DOHH2 (cell line): ENCODE data around the gene LSM11.
A peak's percentile ranks its signal among the peaks of the same experiment; 100 is the strongest.

ENCODE experiments used
- H3F3A ChIP-seq: fragments of 200-600 bp; sonication (generic), shearing (Covaris generic); 2 replicates; pipeline ENCODE4 v1.6.0; 2016; ENCODE audit warnings: antibody characterized with exemption, mild to moderate bottlenecking; ENCODE audit not compliant: control insufficient read depth, insufficient read depth
- H3K27ac ChIP-seq: fragments of 200-600 bp; sonication (generic); 2 replicates; pipeline ENCODE4 v1.5.1; 2014; ENCODE audit warnings: low read depth, mild to moderate bottlenecking, low read length, moderate library complexity
- H3K27me3 ChIP-seq: fragments of 200-600 bp; sonication (generic); 2 replicates; pipeline ENCODE4 v1.6.1; 2014; ENCODE audit warnings: mild to moderate bottlenecking, low read length, mixed read lengths; ENCODE audit not compliant: control insufficient read depth
- H3K36me3 ChIP-seq: fragments of 200-600 bp; sonication (generic); 2 replicates; pipeline ENCODE4 v1.6.1; 2014; ENCODE audit warnings: mild to moderate bottlenecking, low read length, moderate library complexity, mixed read lengths; ENCODE audit not compliant: control insufficient read depth
- H3K4me1 ChIP-seq: fragments of 200-600 bp; sonication (generic); 2 replicates; pipeline ENCODE4 v1.6.1; 2014; ENCODE audit warnings: mild to moderate bottlenecking, low read length, mixed read lengths; ENCODE audit not compliant: control insufficient read depth
- H3K4me2 ChIP-seq: fragments of 200-600 bp; sonication (generic); 2 replicates; pipeline ENCODE4 v1.6.0; 2014; ENCODE audit warnings: mild to moderate bottlenecking, low read length, moderate library complexity
- H3K4me3 ChIP-seq: fragments of 200-600 bp; sonication (generic); 2 replicates; pipeline ENCODE4 v1.5.1; 2014; ENCODE audit warnings: mild to moderate bottlenecking, low read length, mixed read lengths
- H3K79me2 ChIP-seq: fragments of 200-600 bp; sonication (generic); 2 replicates; pipeline ENCODE4 v1.6.1; 2014; ENCODE audit warnings: mild to moderate bottlenecking, low read length, mixed read lengths; ENCODE audit not compliant: control insufficient read depth
- H3K9me2 ChIP-seq: fragments of 200-600 bp; sonication (generic); replicated peaks from 2 replicates; pipeline ENCODE4 v1.6.1; 2014; ENCODE audit warnings: mild to moderate bottlenecking, low read length, mixed read lengths; ENCODE audit not compliant: control insufficient read depth
- H3K9me3 ChIP-seq: fragments of 200-600 bp; sonication (generic); 2 replicates; pipeline ENCODE4 v1.6.1; 2014; ENCODE audit warnings: antibody characterized with exemption, low read length, mixed read lengths; ENCODE audit not compliant: control insufficient read depth, insufficient read depth
- H4K20me1 ChIP-seq: fragments of 200-600 bp; sonication (generic); 2 replicates; pipeline ENCODE4 v1.6.0; 2014; ENCODE audit warnings: low read depth, mild to moderate bottlenecking, antibody characterized with exemption, low read length, moderate library complexity; ENCODE audit not compliant: control insufficient read depth, insufficient read depth
- CTCF ChIP-seq: fragments of 200-600 bp; sonication (generic); IDR thresholded peaks from one replicate; pipeline ENCODE4 v1.5.1; 2014; ENCODE audit warnings: antibody characterized with exemption, mild to moderate bottlenecking, low read depth, low read length; ENCODE audit not compliant: poor library complexity, severe bottlenecking
- EZH2phosphoT487 ChIP-seq: fragments of 200-600 bp; sonication (generic); IDR thresholded peaks from 2 replicates; pipeline ENCODE4 v1.6.1; 2017; ENCODE audit warnings: borderline replicate concordance, mild to moderate bottlenecking, antibody characterized with exemption, low read length, moderate library complexity, mixed read lengths

Gene LSM11

GRCh38 chr5:157713830-157714595, 29.5 kb upstream of the LSM11 start:
- H4K20me1 ChIP-seq = no peaks in the 10 kb centered on the region
- no peaks in the 10 kb centered on the region for H3K79me2 ChIP-seq
- H3K27me3 ChIP-seq = no peaks in the 10 kb centered on the region
- no peak overlapping the region for H3K4me3 ChIP-seq
- H3K9me2 ChIP-seq = no peaks in the 10 kb centered on the region
- H3K4me1 ChIP-seq = peaks cover 25% of the 10 kb centered on the region
- no peaks in the 10 kb centered on the region for H3F3A ChIP-seq
- TF ChIP-seq EZH2phosphoT487 = no peak
- no peak for TF ChIP-seq CTCF
- no peak overlapping the region for H3K27ac ChIP-seq
- no peaks in the 10 kb centered on the region for H3K36me3 ChIP-seq
- no peaks in the 10 kb centered on the region for H3K9me3 ChIP-seq
- no peak overlapping the region for H3K4me2 ChIP-seq

GRCh38 chr5:157714596-157714864, 29.0 kb upstream of the LSM11 start:
- TF ChIP-seq CTCF (no peak), EZH2phosphoT487 (no peak)
- peaks cover 28% of the 10 kb centered on the region for H3K4me1 ChIP-seq

GRCh38 chr5:157718519-157718918, 25.0 kb upstream of the LSM11 start:
- no peaks in the 10 kb centered on the region for H3K79me2 ChIP-seq
- peaks cover 23% of the 10 kb centered on the region for H3K4me1 ChIP-seq
- H3K4me3 ChIP-seq = no peak overlapping the region
- H4K20me1 ChIP-seq = no peaks in the 10 kb centered on the region
- no peaks in the 10 kb centered on the region for H3K27me3 ChIP-seq
- no peaks in the 10 kb centered on the region for H3K9me3 ChIP-seq
- peak; percentile 69 for TF ChIP-seq CTCF
- TF ChIP-seq EZH2phosphoT487 = no peak
- H3F3A ChIP-seq = no peaks in the 10 kb centered on the region
- no peak overlapping the region for H3K27ac ChIP-seq
- H3K4me2 ChIP-seq = peak overlapping the region; percentile 35
- no peaks in the 10 kb centered on the region for H3K9me2 ChIP-seq
- H3K36me3 ChIP-seq = no peaks in the 10 kb centered on the region

More at GRCh38 chr5:157714596-157714864, 29.0 kb upstream of the LSM11 start:
- Histone ChIP-seq H3K9me3 (no peaks in the 10 kb centered on the region), H3K27me3 (no peaks in the 10 kb centered on the region), H3K79me2 (no peaks in the 10 kb centered on the region), H3K27ac (no peak overlapping the region), H4K20me1 (no peaks in the 10 kb centered on the region), H3F3A (no peaks in the 10 kb centered on the region), H3K4me3 (no peak overlapping the region), H3K36me3 (no peaks in the 10 kb centered on the region), H3K4me2 (no peak overlapping the region), H3K9me2 (no peaks in the 10 kb centered on the region)

DNA sequence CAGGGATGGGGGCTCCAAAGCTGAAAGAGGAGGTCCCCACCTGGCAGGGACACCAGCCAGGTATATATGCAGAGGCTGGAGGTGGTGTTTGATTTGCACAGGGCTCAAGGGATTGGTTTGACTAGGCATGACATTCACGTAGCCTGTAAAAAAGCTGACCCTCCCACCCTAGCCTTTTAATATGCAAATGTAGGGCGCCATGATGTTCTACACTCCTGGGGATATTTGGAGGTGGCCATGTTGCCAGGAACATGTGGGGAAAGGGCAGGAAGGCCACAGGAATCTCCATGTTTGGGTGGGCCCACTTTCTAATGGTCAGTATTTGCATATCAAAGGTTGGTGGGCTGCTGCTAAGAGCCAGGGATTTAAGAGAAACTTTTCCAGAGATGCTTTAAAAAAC, 24.3 kb upstream of the LSM11 start:
- Histone ChIP-seq H3K36me3 (no peaks in the 10 kb centered on the region), H3K4me2 (no peak overlapping the region), H3K27me3 (no peaks in the 10 kb centered on the region), H3F3A (no peaks in the 10 kb centered on the region), H4K20me1 (no peaks in the 10 kb centered on the region), H3K9me2 (no peaks in the 10 kb centered on the region), H3K4me3 (no peak overlapping the region), H3K79me2 (no peaks in the 10 kb centered on the region), H3K27ac (no peak overlapping the region), H3K4me1 (peaks cover 23% of the 10 kb centered on the region), H3K9me3 (no peaks in the 10 kb centered on the region)
- TF ChIP-seq CTCF (no peak), EZH2phosphoT487 (no peak)
